GM21825 (cell line): Measurements from ENCODE around the gene AHSA1.

Experiments used
- ATAC-seq: cut with Tn5 transposase; IDR thresholded peaks from one replicate; pipeline ENCODE4 v1.9.1; 2021; ENCODE audit warnings: mild to moderate bottlenecking, moderate library complexity; ENCODE audit not compliant: unreplicated experiment

Gene AHSA1

DNA sequence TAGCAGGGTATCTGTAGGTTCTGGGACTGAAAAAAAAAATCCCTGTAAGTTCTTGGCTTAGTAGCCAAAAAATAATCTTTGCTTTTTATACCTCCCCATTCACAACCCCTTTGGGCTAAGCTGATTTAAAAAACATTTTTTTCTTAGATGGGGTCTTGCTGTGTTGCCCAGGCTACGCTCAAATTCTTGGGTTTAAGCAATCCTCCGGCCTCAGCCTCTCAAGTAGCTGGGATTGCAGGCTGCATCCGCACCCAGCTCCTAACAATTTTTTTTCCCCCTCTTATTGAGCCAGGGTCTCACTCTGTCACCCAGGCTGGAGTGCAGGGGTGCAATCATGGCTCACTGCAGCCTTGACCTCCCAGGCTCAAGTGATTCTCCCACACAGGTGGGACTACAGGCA is 49.9 kb downstream of the AHSA1 start:
- ATAC-seq, result no peak

DNA sequence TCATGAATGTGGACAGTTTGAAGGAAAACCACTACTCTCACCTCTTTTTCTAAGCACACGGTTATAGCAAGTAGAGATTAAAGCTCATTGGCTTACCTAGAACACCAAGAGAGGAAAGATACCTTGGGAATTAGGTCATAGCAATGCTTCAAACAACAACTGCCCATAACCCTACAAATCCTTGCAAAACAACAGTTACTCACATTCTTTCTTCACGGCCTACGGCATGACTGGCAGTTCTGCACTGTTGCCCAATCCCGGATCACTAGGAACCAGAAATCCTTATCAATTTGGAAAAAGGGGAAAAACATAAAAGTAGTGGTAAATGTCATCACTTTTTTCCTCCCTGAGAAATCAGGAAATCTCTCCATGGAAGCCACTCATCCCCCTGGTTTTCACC is 50.4 kb downstream of the AHSA1 start:
- ATAC-seq, result no peak

- no peak for ATAC-seq
These were observed 51.0 kb downstream of the AHSA1 start for GRCh38 chr14:77508876-77509275.

DNA sequence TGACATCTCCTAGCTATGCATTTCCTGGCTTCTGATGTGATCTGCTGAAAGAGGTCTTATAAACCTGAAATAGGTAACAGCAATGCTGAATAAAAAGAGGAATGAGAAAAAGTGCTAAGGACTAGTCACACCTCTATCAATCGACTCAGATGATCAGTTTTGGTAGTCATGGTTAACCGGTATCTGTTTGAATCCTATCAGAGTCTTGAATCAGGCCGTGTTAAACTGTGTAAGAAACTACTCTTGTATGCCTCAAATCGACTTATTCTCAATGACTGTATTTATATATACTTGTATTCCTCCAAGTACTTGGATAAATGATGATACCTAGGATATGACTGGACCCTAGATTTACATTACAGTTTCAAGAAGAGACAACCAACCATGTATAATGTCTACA is 51.5 kb downstream of the AHSA1 start:
- no peak for ATAC-seq

DNA sequence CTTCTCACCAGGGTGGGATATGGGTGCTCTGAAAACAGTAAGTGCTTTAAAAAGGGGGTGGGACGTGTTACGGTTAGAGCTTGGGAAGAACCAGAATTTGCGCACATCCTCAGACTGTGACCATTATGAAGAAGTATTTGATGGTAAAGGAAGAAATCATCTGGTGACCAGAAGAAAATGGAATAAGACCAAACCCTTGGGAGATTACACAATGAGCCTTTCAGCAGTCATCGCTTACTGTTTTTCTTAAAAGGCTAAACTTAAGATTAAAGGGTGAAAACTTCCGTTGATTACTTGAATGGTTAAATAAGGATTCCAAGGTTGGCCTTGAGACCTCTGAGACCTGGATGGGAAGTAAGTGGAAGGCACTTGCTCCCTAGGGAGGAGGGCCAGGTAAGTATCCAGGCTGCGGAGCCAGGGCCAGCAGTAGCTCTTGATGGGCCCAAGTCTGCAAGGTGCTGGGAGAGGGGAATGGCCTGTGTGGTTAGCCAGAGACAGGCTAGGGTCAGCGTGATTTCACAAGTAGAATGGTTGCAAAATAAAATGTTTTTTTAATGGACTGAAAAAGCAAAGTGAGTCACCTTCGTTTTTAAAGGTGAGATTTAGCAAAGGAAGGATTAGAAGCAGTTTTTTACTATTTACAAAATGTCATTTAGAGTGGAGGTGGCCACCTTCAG is 53.7 kb downstream of the AHSA1 start:
- no peak for ATAC-seq

DNA sequence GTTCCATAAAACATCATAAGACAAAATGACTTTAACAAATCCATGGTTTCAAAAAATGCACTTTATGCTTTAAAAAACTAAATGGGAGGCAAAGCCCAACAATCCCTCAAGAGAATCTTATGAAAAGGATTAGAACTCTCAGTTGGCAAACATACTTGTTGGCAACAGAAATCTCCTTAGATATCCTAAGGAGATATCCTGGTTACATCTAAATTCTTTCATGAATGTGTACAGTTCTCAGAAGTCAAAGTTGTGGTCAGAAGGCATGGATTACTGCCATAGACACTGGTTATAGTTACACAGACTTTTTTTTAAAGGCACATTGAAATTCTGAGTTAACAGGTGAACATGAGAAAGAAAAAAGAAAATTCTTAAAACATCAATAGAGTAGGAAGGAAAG is 58.2 kb downstream of the AHSA1 start:
- no peak for ATAC-seq
